Heart right ventricle (tissue), 16 donors: ENCODE results near the gene SFT2D3. TPM values are rescaled to one million over a fixed set of nuclear protein-coding genes. Genes with fewer than 3 reads are reported as not detected.
A peak's percentile ranks its signal among the peaks of the same experiment; 100 is the strongest.

ENCODE experiments used
- ATAC-seq, 8 donors: fragments of 200-7000 bp; cut with Tn5 transposase; one replicate each; pipeline ENCODE4 v1.9.1; 2020; ENCODE audit warnings: mild to moderate bottlenecking in 8 of 8, moderate library complexity in 8 of 8, moderate number of reproducible peaks in 1 of 8
- DNase-seq, 2 donors: peaks; one replicate each; pipeline ENCODE4 v3.0.0-alpha.2; 2020
- H3K27ac ChIP-seq, 10 donors: fragments of 200-600 bp; sonication (generic) in 2 of 10; one replicate each; pipeline versions ENCODE4 v1.5.0 to v1.8.0; 2020 to 2022; ENCODE audit warnings: mild to moderate bottlenecking in 3 of 10
- H3K27me3 ChIP-seq, 7 donors: fragments of 200-600 bp; one replicate each; pipeline ENCODE4 v1.8.0; 2021 to 2022; ENCODE audit warnings: mild to moderate bottlenecking in 2 of 7
- H3K36me3 ChIP-seq, 9 donors: fragments of 200-600 bp; sonication (generic) in 1 of 9; one replicate each; pipeline versions ENCODE4 v1.5.0 to v1.8.0; 2020 to 2022; ENCODE audit warnings: mild to moderate bottlenecking in 2 of 9
- H3K4me1 ChIP-seq, 9 donors: fragments of 200-600 bp; sonication (generic) in 1 of 9; one replicate each; pipeline versions ENCODE4 v1.5.0 to v1.8.0; 2020 to 2022; ENCODE audit warnings: mild to moderate bottlenecking in 4 of 9
- H3K4me3 ChIP-seq, 10 donors: fragments of 200-600 bp; sonication (generic) in 2 of 10; one replicate each; pipeline versions ENCODE4 v1.5.0 to v1.8.0; 2020 to 2022; ENCODE audit warnings: mild to moderate bottlenecking in 7 of 10, moderate library complexity in 2 of 10
- H3K9me3 ChIP-seq, 11 donors: fragments of 200-600 bp in 10 of 11; sonication (generic) in 2 of 11; one replicate each; pipeline versions ENCODE4 v1.5.0 to v1.8.0; 2013 to 2022; ENCODE audit warnings: mild to moderate bottlenecking in 2 of 11, control low read depth in 1 of 11, moderate library complexity in 1 of 11
- CTCF ChIP-seq, 9 donors: fragments of 200-600 bp; sonication (generic) in 2 of 9; IDR thresholded peaks; one replicate each; pipeline versions ENCODE4 v1.5.0 to v1.8.0; 2021 to 2022; ENCODE audit warnings: antibody characterized with exemption in 9 of 9, mild to moderate bottlenecking in 5 of 9, moderate library complexity in 1 of 9
- WGBS, 2 donors: extraction: QIAGEN DNeasy Blood & Tissue Kit; methylation state at CpG; one replicate each; pipeline ENCODE4 v1.1.7; 2013; ENCODE audit warnings: inconsistent platforms in 1 of 2; 5-methylcytosine and 5-hydroxymethylcytosine counted together
- intact Hi-C, 10 donors: fragments of 100-400 bp; cut with DNase I; formaldehyde crosslinking; loops; one replicate each; pipeline versions ENCODE4 v1.11.1 to v1.14.2; 2022
- polyA plus RNA-seq, 2 donors: library from polyadenylated mRNA; stranded (reverse); fragments of 200-250 nt; gene quantifications; one replicate each; pipeline ENCODE4 v1.2.3, GENCODE V29; 2013
- total RNA-seq, 10 donors: library from RNA; stranded (reverse); fragmentation: NEBNext Ultra II Directional in 3 of 10; extraction: Animal tissue kit (Norgen Biotek cat#: 25700) in 3 of 10; gene quantifications; one replicate each; pipeline versions ENCODE4 v1.2.1 to v1.2.4, GENCODE V29; 2021 to 2023
- donor health status: Arrhythmogenic right ventricular cardiomyopathy.
- donor health status: ischemic (EF 13 %, LVEDD 7.1; RV severe dilation, severe dysfunction).
- donor health status: healthy with polysubstance abuse.
- donor health status: DM: no; HTN: yes; CAD: no.
- donor health status: DM: no; HTN: no; CAD: no.
- donor health status: ischemic (EF 25% LVEDD 6.9; RV normal size, moderate dysfunction).
- donor health status: ischemic (EF 25% LVEDD 5.7; RV mildly dilated, moderate dysfunction).
- donor health status: healthy.
- donor health status: DM: yes; HTN: yes; CAD: no.
- donor health status: Ischemic cardiomyopathy.
- donor health status: ischemic (EF 35%, LVEDD 5.7; RV mildly dilated, moderate dysfunction).
- donor health status: nonischemic (EF 11% LVEDD 7.7; RV severe dilation, severe dysfunction).
- donor health status: DM: yes; HTN: yes; CAD: no.
- donor health status: PGD.
- donor health status: ischemic (EF 29% LVEDD 5.4; RV normal size, mild dysfunction).
- donor health status: nonischemic (EF 23%, LVEDD 6.1; RV moderate dilation, normal function).

The SFT2D3 gene
- total and polyA plus RNA-seq, 12 donors = 2.2 to 5.6 (median 3.4) TPM

GRCh38 chr2:127733113-127733815, 32.0 kb downstream of the SFT2D3 start:
- intact Hi-C loops = no loop called here
- peak in 7 of 8 donors; percentile 19 to 67 (median 56) for ATAC-seq

GRCh38 chr2:127733816-127734537, 32.7 kb downstream of the SFT2D3 start:
- peak overlapping the region; percentile 24 to 85 (median 72) for H3K27ac ChIP-seq
- intact Hi-C loops = no loop called here
- H3K9me3 ChIP-seq = no peaks in the 10 kb centered on the region
- peak overlapping the region in 9 of 10 donors; percentile 8 to 45 (median 26) for H3K4me3 ChIP-seq
- peaks cover 0 to 32% (median 17%) of the 10 kb centered on the region in 9 donors for H3K4me1 ChIP-seq
- WGBS, 2 donors = 25 to 31% methylated on average over 5 of the region's 5 CpGs
- no peak for DNase-seq
- H3K36me3 ChIP-seq = peaks cover 0 to 24% (median 0%) of the 10 kb centered on the region in 9 donors
- peak; percentile 64 to 83 (median 75) for ATAC-seq
- no peak for TF ChIP-seq CTCF (IDR thresholded peaks at IDR 0.05)
- no peaks in the 10 kb centered on the region for H3K27me3 ChIP-seq

More at GRCh38 chr2:127733113-127733815, 32.0 kb downstream of the SFT2D3 start:
- no peak for TF ChIP-seq CTCF (IDR thresholded peaks at IDR 0.05)
- no peaks in the 10 kb centered on the region for H3K9me3 ChIP-seq
- no peaks in the 10 kb centered on the region for H3K27me3 ChIP-seq
- peak overlapping the region in 8 of 10 donors; percentile 8 to 45 (median 29) for H3K4me3 ChIP-seq
- peaks cover 0 to 32% (median 17%) of the 10 kb centered on the region in 9 donors for H3K4me1 ChIP-seq
- DNase-seq = no peak
- peak overlapping the region; percentile 24 to 85 (median 72) for H3K27ac ChIP-seq
- H3K36me3 ChIP-seq = peaks cover 0 to 24% (median 0%) of the 10 kb centered on the region in 9 donors
- WGBS, 2 donors = 37 to 46% methylated on average over 6 of the region's 6 CpGs

- Histone ChIP-seq H3K9me3 (no peaks in the 10 kb centered on the region), H3K27ac (peak overlapping the region in 6 of 10 donors; percentile 24 to 80 (median 75)), H3K4me1 (peaks cover 0 to 25% (median 17%) of the 10 kb centered on the region in 9 donors), H3K4me3 (no peak overlapping the region), H3K27me3 (no peaks in the 10 kb centered on the region), H3K36me3 (peaks cover 0 to 27% (median 0%) of the 10 kb centered on the region in 9 donors)
- DNase-seq = no peak
- TF ChIP-seq CTCF (IDR thresholded peaks at IDR 0.05) = no peak
- 80 to 86% methylated on average over 2 of the region's 2 CpGs for WGBS, 2 donors
- ATAC-seq = no peak
- intact Hi-C loops = no loop called here
Observed at GRCh38 chr2:127735044-127735443, 33.7 kb downstream of the SFT2D3 start.

- H3K27ac ChIP-seq = peak overlapping the region in 1 of 10 donors; percentile 6
- peaks cover 0 to 31% (median 0%) of the 10 kb centered on the region in 9 donors for H3K36me3 ChIP-seq
- ATAC-seq (no peak), DNase-seq (no peak)
- H3K4me3 ChIP-seq = no peak overlapping the region
- no peak for TF ChIP-seq CTCF (IDR thresholded peaks at IDR 0.05)
- H3K9me3 ChIP-seq = no peaks in the 10 kb centered on the region
- H3K27me3 ChIP-seq = no peaks in the 10 kb centered on the region
- WGBS, 2 donors = 81 to 90% methylated on average over 3 of the region's 3 CpGs
- H3K4me1 ChIP-seq = peaks cover 0 to 25% (median 17%) of the 10 kb centered on the region in 9 donors
- intact Hi-C loops = no loop called here
Observed at GRCh38 chr2:127735537-127736399, 34.5 kb downstream of the SFT2D3 start.
